HEK293T (cell line): ENCODE results near the gene PIK3R3.
"Not testable (repeated sequence)": the region's sequence is repeated elsewhere in the genome, so short reads cannot be mapped to it uniquely, and the experiment has no call there.

Source experiments
- CTCF ChIA-PET: fragments of 350-600 bp; formaldehyde crosslinking; extraction: SDS; loops from one replicate; lab custom pipeline; 2021; ENCODE audit warnings: antibody characterized with exemption, inconsistent platforms; lab: Yijun Ruan, JAX
- POLR2A ChIA-PET: fragments of 350-600 bp; formaldehyde crosslinking; extraction: SDS; loops from one replicate; lab custom pipeline; 2020; ENCODE audit warnings: antibody characterized with exemption, inconsistent platforms; lab: Yijun Ruan, JAX
- DNase-seq: peaks from one replicate; pipeline ENCODE4 v3.0.0; 2012; ENCODE audit warnings: mixed read lengths; ENCODE audit errors: extremely low spot score
- ARNT ChIP-seq: fragments of 450-650 bp; IDR thresholded peaks from 2 replicates; pipeline ENCODE4 v1.6.1; 2017; ENCODE audit warnings: mild to moderate bottlenecking
- BHLHE40 ChIP-seq: fragments of 450-650 bp; IDR thresholded peaks from 2 replicates; pipeline ENCODE4 v1.6.1; 2016; ENCODE audit warnings: mild to moderate bottlenecking, moderate library complexity, borderline replicate concordance
- CTBP1 ChIP-seq: fragments of 450-650 bp; IDR thresholded peaks from 2 replicates; pipeline ENCODE4 v1.6.1; 2016; ENCODE audit warnings: borderline replicate concordance
- ELF4 ChIP-seq: fragments of 450-650 bp; IDR thresholded peaks from 2 replicates; pipeline ENCODE4 v1.6.1; 2017; ENCODE audit warnings: antibody characterized with exemption
- FOXA1 ChIP-seq: fragments of 450-650 bp; IDR thresholded peaks from 2 replicates; pipeline ENCODE4 v1.6.1; 2016; ENCODE audit warnings: mild to moderate bottlenecking
- FOXK2 ChIP-seq: fragments of 450-650 bp; IDR thresholded peaks from 2 replicates; pipeline ENCODE4 v1.6.1; 2016; ENCODE audit warnings: mild to moderate bottlenecking
- FOXM1 ChIP-seq: fragments of 450-650 bp; IDR thresholded peaks from 2 replicates; pipeline ENCODE4 v1.6.1; 2017; ENCODE audit warnings: mild to moderate bottlenecking, borderline replicate concordance
- HDGF ChIP-seq: fragments of 450-650 bp; IDR thresholded peaks from 2 replicates; pipeline ENCODE4 v1.6.1; 2017; ENCODE audit warnings: antibody characterized with exemption, borderline replicate concordance
- L3MBTL2 ChIP-seq: fragments of 450-650 bp; conservative IDR thresholded peaks from 2 replicates; pipeline ENCODE4 v1.6.1; 2016; ENCODE audit warnings: mild to moderate bottlenecking
- LEF1 ChIP-seq: fragments of 450-650 bp; IDR thresholded peaks from 2 replicates; pipeline ENCODE4 v1.6.1; 2017; ENCODE audit warnings: mild to moderate bottlenecking, borderline replicate concordance
- NFRKB ChIP-seq: fragments of 450-650 bp; IDR thresholded peaks from 2 replicates; pipeline ENCODE4 v1.6.1; 2016; ENCODE audit warnings: mild to moderate bottlenecking, moderate library complexity
- SP1 ChIP-seq: fragments of 450-650 bp; IDR thresholded peaks from 2 replicates; pipeline ENCODE4 v1.6.1; 2017
- SUZ12 ChIP-seq: fragments of 450-650 bp; IDR thresholded peaks from 2 replicates; pipeline ENCODE4 v1.6.1; 2016; ENCODE audit warnings: mild to moderate bottlenecking
- TARDBP ChIP-seq: fragments of 450-650 bp; IDR thresholded peaks from 2 replicates; pipeline ENCODE4 v1.6.1; 2016
- ZNF384 ChIP-seq: fragments of 450-650 bp; IDR thresholded peaks from 2 replicates; pipeline ENCODE4 v1.6.1; 2016
- TF ChIP-seq, protein P1 (sequence below): fragments of 450-650 bp; IDR thresholded peaks from 2 replicates; pipeline ENCODE4 v1.6.1; 2016

Gene PIK3R3

DNA sequence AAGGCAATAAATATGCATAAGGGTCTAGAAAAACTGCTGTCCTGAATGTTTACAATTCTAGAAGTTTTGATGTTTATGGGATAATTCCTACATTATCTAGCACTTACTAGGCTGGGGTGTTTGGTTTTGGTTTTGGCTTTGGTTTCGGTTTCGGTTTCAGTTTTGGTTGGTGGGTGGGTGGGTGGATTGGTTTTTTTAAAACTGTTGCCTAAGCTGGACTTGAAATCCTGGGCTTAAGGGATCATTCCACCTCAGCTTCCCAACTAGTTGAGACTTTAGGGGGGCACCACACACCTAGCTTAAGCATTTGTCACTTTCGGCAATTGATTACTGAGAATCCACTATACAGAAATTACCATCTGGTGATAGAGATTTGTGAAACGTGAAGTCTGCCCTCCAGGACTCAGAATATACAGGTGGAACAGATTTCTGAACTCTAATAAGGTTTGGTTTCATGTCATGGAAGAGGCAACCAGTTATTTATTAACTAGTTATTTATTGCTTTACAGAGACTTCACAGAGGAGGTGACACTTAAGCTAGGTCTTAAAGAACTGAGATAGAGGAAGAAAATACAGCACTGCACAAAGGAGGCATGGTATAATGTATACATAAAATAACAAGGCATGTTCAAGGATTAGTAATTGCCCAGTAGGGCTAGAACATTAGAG, 69.6 kb downstream of the PIK3R3 start:
- POLR2A ChIA-PET, result no interaction called here
- CTCF ChIA-PET, result no interaction called here
- TF ChIP-seq FOXA1 (no peak), SP1 (no peak), BHLHE40 (no peak), SUZ12 (no peak)
- DNase-seq, result no peak

DNA sequence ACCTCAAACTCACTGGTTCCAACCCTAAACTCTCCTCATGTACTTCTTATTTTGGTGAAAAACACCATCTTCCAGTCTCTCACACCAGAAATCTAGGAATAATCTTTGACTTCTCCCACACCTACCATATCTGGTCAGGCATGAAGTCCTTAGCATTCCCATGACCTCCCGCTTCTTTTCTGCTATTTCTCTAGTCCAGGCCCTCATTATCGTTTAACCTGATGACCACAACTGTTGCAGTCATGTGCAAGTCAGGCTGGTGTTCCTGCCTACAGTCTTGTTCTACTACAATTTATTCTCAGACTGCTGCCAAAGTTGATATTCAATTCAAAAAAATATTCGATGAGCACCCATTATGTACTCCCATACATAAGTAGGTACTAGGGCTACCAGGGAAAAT, 71.3 kb downstream of the PIK3R3 start:
- POLR2A ChIA-PET, result no interaction called here
- CTCF ChIA-PET, result interaction anchor here (0.6 kb wide), 1 partner anchor 28 kb away, joined by 3 read pairs; no protein-coding TSS in a partner anchor
- TF ChIP-seq L3MBTL2, result no peak
- no peak for TF ChIP-seq FOXM1
- no peak for TF ChIP-seq SUZ12
- no peak for TF ChIP-seq LEF1
- no peak for TF ChIP-seq NFRKB
- TF ChIP-seq CTBP1, result no peak
- no peak for DNase-seq

DNA sequence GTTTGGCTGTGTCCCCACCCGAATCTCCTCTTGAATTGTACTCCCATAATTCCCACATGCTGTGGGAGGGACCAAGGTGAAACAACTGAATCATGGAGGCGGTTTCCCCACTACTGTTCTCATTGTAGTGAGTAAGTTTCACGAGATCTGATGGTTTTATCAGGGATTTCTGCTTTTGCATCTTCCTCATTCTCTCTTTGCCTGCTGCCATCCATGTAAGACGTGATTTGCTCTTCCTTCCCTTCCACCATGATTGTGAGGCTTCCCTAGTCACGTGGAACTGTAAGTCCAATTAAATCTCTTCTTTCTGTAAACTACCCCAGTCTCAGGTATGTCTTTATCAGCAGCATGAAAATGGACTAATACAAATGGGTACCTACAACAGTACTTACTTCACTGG, 73.5 kb downstream of the PIK3R3 start:
- ChIA-PET CTCF (no interaction called here), POLR2A (no interaction called here)
- TF ChIP-seq ARNT (no peak), FOXM1 (no peak), L3MBTL2 (no peak), BHLHE40 (no peak), LEF1 (no peak), FOXK2 (no peak), SUZ12 (no peak), TARDBP (no peak), FOXA1 (no peak), CTBP1 (no peak), NFRKB (no peak)
- TF ChIP-seq, protein P1, sequence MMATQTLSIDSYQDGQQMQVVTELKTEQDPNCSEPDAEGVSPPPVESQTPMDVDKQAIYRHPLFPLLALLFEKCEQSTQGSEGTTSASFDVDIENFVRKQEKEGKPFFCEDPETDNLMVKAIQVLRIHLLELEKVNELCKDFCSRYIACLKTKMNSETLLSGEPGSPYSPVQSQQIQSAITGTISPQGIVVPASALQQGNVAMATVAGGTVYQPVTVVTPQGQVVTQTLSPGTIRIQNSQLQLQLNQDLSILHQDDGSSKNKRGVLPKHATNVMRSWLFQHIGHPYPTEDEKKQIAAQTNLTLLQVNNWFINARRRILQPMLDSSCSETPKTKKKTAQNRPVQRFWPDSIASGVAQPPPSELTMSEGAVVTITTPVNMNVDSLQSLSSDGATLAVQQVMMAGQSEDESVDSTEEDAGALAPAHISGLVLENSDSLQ, result no peak
- DNase-seq, result no peak

DNA sequence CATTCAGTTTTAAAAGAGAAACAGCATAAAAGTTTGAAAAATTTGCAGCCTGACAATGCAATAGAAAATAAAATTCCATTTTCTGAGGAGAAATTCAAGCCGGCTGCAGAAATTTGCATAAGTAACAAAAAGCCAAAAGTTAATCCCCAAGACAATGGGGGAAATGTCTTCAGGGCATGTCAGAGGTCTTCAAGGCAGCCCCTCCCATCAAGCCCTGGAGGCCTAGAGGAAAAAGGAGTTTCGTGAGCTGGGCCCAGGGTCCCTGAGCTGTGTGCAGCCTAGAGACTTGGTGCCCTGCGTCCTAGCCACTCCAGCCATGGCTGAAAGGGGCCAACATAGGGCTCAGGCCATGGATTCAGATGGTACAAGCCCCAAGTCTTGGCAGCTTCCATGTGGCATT, 74.6 kb downstream of the PIK3R3 start:
- ChIA-PET POLR2A (no interaction called here), CTCF (no interaction called here)
- no peak for DNase-seq
- TF ChIP-seq, protein P1, result no peak
- TF ChIP-seq ELF4 (no peak), BHLHE40 (no peak), L3MBTL2 (no peak), HDGF (no peak), SP1 (no peak), TARDBP (no peak), NFRKB (no peak), FOXK2 (no peak), LEF1 (no peak), SUZ12 (no peak), FOXM1 (no peak), CTBP1 (no peak), ARNT (no peak), ZNF384 (no peak), FOXA1 (no peak)

DNA sequence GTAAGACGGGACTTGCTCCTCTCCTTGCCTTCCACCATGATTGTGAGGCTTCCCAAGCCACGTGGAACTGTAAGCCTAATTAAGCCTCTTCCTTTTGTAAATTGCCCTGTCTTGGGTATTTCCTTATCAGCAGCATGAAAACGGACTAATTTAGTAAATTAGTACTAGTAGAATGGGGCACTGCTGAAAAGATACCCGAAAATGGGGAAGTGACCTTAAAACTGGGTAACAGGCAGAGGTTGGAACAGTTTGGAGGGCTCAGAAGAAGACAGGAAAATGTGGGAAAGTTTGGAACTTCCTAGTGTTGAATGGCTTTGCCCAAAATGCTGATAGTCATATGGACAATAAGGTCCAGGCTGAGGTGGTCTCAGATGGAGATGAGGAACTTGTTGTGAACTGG, 75.2 kb downstream of the PIK3R3 start:
- CTCF ChIA-PET, POLR2A ChIA-PET: not testable (repeated sequence)

DNA sequence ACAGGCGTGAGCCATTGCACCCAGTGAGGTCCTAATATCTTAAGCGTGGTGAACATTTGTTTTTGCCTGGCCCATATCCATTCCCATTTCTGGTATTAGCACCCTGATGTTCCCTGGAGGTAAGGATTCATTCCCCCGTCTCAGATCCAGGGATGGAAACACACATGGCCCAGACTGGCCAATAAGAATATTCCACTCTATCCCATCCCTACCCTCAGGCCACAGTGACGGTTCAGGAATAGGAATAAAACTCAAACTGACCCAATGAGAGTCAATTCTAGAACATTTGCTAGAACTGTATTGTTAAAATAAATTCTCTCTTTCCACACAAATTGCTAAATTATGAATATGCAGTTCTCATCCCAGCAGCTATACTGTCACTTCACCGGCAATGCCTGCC, 76.1 kb downstream of the PIK3R3 start:
- CTCF ChIA-PET, result no interaction called here
- POLR2A ChIA-PET, result no interaction called here
- no peak for DNase-seq
- no peak for TF ChIP-seq FOXA1
- TF ChIP-seq LEF1, result no peak
- TF ChIP-seq CTBP1, result no peak
- TF ChIP-seq, protein P1, result no peak
- no peak for TF ChIP-seq TARDBP
- TF ChIP-seq SP1, result no peak
- no peak for TF ChIP-seq L3MBTL2

More for the DNA sequence above, 75.2 kb downstream of the PIK3R3 start:
- not testable (repeated sequence) for DNase-seq

DNA sequence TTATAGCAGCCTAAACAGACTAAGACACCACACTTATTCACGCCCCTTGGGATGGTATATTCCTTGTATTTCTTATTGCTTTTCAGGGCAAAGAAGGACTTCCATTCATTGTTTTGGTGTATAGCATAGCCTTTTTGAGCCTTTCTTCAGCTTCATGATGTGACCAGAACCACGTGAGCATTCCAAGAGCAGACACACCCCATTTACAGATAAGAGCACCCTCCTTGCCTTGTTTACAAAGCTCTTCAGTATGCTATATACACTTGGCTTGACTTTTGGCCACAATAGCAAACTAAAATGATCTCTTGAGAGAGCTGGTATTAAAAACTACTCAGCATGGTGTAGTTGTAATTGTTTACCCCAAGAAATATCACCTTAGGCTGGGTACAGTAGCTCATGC, 78.7 kb downstream of the PIK3R3 start:
- DNase-seq, result no peak
- POLR2A ChIA-PET, result no interaction called here
- CTCF ChIA-PET, result no interaction called here
- TF ChIP-seq FOXK2, result no peak
- TF ChIP-seq NFRKB, result no peak
- TF ChIP-seq ZNF384, result no peak
- no peak for TF ChIP-seq L3MBTL2
- no peak for TF ChIP-seq ELF4
- TF ChIP-seq FOXM1, result no peak
- no peak for TF ChIP-seq ARNT
- TF ChIP-seq LEF1, result no peak
- TF ChIP-seq, protein P1, result no peak
